NOMO-1 (cell line): Measurements from ENCODE around the gene THSD4.
"Not testable (repeated sequence)": the region's sequence is repeated elsewhere in the genome, so short reads cannot be mapped to it uniquely, and the experiment has no call there.

Experiments
- DNase-seq, 2 experiments: peaks; one replicate each; lab custom pipeline; 2025; ENCODE audit not compliant: unreplicated experiment in 2 of 2; lab: John Stamatoyannopoulos, UW

Gene THSD4

DNA sequence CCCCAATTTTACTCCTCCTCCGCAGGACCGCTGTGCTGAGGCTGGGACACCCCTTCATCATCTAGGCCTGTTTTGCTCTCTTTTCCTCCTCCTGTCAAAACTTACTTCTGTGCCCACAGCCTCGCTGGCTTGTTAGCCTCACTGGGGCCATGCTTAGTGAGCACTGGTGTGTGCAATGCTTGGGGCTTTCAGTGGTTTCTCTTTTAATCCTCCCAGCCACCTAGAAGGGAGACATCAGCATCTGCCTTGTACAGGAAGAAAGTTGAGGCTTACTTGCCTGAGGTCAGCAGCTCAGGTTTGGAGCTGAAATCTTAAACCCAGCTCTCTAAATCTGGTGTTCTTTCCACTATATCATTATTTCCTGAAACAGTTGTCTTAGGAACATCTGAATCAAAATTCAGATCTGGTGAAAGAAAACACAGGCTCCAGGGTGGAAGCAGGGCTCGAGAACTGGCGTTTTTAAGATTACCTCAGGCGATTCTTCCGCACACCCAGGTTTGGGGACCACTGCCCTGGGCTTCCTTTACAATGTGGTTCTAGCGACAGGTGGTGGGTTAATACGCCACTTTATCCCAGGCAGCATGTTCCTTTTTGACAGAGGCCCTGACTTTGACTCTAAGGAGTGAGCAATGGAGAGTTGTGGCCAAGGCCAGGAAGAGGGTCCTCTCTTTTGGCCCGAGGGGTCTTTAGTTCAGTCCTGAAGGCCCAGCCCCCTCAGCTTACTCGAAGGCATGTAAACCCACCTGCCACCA is 3.8 kb downstream of the THSD4 start:
- DNase-seq, result no peak

DNA sequence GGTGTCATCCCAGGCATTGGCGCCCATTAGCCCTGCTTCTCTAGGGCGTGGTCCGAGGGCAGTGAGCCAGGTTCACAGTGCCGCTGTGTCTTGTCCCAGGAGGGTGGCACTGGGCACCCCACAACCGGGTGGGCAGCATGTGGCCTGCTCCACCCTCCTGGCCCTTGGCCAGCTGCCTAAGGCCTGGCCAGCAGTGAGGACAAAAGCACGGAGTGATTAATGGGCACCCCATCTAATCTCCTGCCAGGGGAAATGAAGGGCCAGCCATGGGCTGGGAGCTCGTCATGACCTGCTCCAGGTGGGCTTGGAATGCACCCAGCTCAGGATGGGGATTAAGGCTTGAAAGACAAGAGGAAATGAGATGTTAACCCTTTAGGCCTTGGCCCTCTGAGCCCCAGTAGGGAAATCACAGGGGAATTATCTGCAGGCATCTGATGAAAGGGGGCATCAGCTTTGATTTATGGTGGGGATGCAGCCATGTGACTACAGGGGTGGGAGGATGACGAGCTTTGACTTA is 5.2 kb downstream of the THSD4 start:
- DNase-seq, result no peak

DNA sequence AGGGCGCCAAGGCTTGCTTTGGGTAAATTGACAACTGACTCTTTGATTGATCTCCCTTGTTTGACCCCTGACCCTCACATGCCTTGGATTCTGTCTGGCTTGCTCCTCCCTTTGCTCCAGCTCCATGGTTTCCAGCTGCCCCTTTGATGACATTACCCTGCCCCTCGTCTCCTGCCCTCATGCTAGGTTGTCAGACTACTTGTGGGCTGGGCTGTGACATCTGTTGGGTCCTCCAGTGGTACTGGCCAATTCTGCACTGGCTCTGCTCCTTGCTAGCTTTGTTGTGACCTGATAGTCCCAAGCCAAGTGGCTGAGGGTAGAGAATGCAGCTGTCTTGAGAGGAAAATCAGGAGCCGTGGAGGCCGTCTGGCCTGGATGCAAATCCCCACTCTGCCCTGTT is 6.2 kb downstream of the THSD4 start:
- no peak for DNase-seq

DNA sequence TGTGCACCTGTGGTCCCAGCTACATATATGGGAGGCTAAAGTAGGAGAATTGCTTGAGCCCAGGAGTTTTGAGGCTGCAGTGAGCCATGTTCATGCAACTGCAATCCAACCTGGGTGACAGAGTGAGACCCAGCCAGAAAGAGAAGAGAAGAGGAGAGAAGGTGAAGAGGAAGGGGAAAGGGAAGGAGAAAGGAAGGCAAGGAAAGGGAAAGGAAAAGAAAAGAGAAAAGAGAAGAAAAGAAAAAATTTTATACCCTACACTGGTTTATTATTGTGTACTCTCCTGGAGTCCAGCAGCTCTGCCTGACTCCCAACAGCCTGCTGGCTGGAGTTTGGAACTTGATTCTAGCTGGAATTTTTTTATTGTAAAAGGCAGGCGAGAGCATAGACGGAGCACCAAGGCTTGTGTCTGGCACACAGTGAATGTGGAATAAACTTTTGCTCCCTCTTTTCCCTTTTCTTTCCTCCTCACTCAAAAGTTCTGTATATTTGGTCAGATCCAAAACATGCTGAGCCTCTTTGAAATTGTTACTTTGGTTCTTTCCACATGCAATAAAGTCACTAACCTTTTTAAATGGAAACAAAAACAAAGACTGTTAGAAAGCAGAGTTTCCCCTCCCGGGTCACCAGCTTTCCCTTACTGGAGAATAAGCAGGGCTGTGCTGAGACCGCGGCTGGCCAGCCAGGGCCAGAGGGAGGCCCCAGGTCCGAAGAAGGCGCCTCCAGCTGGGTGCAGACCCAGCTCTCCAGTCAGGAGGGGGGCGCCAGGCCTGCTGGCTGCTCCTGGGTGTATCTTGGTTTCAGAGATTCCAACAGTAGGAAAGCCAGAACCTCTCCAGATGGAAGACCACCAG is 9.9 kb downstream of the THSD4 start:
- no peak for DNase-seq

DNA sequence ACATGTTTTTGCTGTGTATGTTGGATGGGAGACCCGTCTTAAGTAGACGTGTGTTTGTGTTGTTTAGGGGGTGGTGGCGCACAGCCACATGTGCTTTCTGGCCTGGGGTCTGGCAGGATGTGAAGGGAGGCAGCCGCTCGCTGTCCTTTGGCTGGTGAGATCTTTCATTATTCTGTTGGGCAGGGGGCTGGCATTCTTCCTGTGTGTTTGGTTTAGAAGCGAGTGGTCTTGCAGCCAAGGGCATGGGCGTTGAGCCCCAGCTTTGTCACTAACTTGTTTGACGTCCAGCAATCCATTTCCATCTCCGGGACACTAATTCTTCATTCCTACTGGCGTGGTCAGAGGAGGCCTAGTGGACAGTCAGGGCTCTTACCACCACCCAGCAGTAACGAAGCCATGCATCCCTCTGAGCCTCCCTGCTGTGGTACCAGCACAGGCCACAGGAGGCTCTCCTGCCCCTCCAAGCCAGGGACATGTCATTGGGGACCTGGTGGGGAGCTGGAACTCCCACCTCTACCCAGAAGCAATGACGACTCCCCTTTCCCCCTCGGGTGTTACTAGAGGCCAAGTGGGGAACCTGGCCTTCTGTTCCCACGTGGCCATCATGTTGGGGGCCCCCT is 10.7 kb downstream of the THSD4 start:
- DNase-seq, result no peak

DNA sequence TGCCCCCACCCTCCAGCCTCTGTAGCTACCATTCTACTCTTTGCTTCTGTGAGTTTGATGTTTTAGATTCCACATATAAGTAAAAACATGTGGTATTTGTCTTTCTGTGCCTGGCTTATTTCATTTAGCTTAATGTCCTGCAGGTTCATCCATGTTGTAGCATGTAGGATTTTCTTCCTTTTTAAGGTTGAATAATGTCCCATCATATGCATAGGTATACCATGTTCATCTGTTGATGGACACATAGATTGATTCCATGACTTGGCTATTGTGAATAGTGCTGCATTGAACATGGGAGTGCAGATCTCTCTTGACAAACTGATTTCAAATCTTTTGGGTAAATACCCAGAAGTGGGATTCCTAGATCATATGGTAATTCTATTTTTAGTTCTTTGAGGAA is 11.8 kb downstream of the THSD4 start:
- DNase-seq, result no peak

DNA sequence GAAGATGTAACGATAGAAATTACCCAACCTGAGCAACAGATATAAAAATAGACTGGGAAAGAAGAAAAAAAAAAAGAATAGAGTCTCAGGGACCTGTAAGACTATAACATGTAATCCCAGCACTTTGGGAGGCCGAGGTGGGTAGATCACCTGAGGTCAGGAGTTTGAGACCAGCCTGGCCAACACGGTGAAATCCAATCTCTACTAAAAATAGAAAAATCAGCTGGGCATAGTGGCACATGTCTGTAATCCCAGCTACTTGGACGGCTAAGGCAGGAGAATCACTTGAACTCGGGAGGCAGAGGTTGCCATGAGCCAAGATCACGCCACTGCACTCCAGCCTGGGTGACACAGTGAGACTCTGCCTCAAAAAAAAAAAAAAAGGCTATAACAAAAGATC is 12.9 kb downstream of the THSD4 start:
- DNase-seq, result not testable (repeated sequence)

DNA sequence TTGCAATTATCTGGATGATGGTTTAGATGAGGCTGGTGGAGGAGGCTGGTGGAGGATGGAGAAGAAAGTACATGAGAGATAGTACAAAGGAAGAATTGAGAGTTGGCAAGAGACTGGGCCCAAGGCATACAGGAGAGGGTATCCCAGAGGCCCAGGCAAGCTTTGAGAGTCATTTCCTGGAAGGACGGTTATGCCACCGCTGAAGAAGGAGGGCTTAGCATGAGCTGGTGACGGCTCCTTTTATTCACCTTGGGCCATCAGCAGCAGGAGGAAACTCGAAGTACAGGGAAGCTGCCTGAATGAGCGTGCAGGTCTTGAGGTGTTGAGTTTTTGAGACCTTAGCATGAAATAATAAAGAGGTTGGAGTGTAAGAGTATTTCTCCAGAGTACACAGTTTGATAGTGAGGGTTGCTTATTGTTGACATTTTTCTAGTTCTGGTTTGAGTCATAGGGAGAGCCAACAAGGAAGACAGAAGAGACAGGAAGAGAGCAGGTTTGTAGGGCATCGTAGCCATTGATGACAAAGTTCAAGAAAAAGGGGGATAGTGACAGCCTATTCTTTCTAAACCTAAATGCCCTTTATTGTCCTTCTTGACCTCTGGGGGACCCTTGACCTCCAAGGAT is 13.8 kb downstream of the THSD4 start:
- no peak for DNase-seq

DNA sequence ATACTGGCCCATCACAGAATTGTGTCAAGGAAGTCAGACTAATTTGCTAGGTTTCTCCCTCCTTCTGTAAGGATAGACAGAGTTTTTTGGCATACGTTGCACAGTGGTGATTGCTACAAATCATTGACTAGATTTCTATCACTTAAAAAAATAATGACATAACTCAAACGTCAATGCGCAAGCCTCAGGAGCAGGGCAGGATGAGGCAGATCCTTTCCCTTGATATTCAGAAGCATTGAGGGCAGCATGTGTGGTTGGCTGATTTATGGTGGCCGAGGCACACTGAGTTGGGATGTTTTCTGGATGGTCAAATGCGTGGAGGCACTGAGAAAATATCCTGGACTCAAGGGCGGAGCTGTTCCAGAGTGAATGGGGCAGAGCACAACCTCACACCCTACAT is 14.4 kb downstream of the THSD4 start:
- no peak for DNase-seq

DNA sequence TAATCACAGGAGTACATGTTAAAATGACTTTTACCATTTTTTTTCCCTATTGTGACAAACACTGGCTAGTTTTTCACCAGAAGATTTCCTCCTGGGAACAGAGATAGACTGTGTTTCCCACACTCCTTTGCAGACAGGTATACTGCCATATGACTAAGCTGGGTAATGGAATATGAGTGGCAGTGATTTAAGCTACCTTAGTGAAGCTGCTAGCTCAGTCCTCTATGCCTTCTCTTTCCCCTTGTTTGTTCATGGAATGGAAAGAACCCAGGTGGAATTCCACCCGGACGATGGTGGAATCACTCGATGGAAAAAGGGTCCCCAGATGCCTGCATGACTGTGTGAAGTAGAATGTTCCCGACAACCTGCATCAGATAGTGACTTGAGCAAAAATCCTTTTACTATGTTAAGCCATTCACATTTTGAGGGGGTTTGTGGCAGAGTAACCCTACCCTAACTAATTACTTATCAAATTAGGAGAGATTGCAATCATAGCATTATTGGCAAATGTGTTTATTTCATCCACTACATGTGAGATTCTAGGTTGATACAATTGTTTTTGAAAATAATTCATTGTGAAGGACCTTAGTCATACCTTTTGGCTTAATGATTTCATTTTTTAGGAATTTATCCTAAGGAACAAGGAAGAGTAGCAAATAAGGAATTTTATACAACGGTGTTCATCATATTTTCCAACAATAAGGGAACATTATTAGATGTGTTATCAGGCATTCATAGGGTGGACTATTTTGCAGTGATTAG is 16.5 kb downstream of the THSD4 start:
- DNase-seq, result no peak

DNA sequence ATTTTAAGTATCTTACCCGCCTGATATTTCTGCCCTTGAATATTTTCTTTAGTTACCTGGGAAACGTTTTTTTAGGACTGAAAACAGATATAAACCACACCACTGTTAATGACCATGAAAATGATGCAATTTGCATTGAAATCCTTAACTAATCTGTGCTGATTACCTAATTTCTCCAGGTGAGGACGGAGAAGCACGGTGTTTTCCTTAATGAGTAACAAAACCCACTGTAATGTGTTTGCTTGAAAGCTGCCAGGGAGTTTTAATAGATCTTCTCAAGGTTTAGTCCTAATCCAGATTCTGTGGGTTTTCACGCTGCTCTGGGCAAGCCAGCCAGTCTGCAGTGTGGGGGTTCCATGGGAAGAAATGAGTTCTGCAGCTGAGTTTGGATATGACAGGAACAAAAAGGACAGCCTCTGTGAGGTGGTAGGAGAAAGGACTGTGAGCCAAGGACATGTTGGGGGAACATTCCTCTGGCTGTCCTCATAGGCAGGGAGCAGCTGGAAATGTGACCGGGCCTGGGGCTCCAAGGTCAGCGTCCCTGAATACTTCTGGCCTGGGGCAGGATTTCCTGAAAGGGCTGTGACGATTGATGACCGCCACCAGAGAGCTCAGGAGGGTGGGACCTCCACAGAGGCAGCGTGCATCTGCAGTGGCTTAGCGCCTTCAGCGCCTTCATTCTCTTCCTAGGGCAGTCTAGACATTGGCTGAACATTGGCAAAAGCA is 18.6 kb downstream of the THSD4 start:
- DNase-seq, result no peak

DNA sequence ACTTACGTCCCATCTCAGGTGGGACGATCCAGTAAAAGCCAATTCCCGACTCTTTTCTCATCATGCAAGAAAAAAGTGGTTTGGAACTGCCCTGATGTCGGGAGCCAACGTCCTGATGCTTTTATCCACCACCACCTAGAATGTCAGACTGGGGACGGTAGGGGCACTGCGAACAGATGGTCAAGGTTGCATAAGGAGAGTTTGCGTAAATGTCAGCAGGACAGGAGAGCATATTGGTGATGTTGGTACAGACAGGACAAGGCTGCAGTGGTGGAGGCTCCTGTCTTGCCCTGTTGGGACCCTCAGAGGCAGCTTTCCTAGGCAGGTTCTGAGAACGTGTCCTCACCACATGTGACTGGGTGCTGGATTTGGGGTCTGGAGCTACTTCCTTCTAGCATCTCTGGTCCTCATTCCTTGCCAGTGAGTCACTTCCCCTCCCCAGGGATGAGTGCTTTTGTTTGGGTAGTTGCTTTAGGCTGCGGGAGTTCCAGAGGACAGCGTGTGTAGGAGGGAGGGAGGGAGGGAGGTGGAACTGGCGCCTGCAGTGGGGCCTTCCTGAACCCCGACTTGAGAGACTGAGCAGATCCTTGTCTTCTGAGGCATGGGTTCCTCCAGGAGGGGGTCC is 21.0 kb downstream of the THSD4 start:
- no peak for DNase-seq

DNA sequence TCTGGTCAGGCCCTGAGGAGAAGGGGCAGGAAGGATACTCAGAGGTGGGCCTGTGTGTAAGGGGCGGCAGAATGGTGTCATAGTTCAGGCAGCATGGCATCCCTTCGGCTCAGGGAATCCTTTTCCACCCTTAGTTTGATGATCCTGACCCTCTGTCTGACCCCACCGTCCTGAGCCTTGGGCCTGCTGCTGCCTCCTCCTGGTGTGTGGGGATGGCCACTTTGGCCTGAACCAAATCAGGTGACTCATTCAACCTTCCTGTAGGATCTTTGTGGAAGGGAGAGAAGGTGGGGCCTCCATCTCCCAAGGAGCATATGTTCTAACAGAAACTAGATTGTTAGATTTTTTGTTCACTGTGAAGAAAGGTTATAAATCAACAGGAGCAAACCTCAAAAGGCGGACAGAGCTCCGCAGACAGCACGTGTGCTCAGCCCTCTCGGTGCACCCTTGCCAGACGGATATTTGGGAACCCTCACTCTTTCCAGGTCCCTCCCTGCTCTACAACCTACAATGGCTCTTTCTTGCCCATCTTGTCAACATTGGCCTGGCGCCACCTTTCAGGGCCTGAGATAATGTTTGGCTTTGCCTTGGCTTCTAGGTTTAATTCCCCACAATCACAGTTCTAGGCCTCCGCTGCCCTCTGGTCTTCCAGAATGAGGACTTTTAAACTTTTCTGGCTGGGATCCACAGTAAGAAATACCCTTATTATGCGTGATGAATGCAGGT is 21.7 kb downstream of the THSD4 start:
- no peak for DNase-seq

DNA sequence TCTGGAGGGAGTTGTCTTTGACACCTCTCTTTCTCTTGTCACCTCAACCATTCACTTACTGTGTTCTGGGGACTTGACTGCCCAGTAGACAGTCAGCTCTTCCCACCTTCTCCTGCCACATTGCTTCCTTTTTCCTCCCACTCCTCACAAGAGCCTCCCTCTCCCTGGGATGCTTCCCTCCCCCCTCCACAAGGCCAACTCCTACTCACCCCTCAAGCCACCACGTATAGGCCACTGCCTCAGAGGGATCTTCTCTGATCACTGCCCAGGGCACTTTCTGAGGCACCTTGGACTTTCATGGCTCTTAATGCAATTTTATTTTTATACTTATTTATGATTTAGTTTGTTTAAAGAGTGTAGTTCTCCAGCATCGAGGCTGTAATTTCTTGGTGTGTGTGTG is 23.2 kb downstream of the THSD4 start:
- DNase-seq, result no peak

DNA sequence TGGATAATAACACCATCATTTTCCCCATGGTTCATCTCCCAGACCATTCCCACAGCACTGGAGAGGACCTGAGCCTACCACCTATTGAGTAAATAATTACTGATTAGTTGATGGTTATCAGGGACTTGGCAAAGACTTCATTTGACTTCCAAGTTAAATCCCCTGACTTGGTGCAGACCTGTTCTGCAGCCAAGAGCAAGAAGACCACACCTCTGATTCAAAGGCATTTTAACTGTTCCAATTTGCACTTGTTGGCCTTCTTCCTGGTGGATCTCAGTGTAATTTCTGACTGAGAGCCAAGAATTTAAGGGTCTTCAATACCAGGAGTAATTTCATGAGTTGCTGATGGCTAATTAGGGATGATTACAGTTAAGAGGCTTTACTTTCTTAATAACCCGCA is 24.0 kb downstream of the THSD4 start:
- no peak for DNase-seq

DNA sequence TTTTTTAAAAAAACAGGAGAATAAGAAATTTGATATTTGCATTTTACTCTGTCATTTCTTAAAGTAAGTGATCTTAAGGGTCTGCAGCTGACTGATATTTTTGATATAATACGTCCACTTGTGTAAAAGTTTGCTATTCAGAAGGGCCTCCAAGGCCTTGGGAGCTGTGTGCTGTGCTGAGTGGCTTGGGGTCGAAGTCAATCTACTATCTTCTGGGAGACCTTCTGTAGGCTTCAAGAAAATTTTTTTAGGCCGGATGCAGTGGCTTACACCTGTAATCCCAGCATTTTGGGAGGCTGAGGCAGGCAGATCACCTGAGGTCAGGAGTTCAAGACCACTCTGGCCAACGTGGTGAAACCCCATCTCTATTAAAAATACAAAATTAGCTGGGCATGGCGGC is 26.3 kb downstream of the THSD4 start:
- no peak for DNase-seq

DNA sequence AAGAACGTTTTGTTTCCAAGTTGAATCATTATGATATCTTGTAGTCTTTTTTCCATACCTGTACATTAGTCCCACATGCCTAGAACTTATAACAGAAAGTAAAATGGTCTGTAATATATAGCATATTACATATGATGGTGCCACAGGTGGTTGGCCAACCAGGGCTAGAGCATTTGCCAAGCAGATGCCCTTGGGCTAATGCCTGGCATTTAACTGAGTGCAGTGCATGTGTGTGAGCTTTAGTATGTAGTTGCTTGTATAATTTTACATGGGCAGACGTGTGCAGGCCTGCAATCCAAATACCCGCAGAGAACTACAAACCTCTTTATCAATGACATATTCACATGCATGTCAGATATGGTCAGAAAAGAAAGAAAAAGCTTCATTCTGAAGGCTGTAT is 27.5 kb downstream of the THSD4 start:
- no peak for DNase-seq
